Measurements from ENCODE around the gene GLUL.

DNA sequence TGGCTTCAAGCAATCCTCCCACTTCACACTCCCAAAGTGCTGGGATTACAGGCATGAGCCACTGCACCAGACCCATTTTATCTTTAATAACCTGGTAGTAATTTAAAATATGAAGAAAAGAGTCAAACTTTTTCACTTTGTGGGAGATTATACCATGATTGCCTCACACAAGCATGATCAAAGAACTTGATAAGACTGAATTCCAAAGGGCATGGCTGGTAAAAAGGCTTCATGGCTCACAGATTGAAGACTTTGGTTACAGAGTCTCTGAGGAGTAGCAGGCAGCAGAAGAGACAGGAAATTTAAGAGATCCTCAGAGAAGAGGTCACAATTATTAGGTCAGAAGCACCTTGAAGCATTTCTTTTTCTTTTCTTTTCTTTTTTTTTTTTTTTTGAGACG lies 42.0 kb upstream of the GLUL start:
- TF ChIP-seq CTCF (IDR thresholded peaks at IDR 0.05): no peak
- no peak for TF ChIP-seq POLR2A (IDR thresholded peaks at IDR 0.05)
- no peak for TF ChIP-seq EP300 (IDR thresholded peaks at IDR 0.05)

Data from ovary (tissue), 3 donors.